IPS-18a (cell line): Measurements from ENCODE around the gene SIPA1L3.

Source experiments
- H3K27ac ChIP-seq: one replicate; pipeline ENCODE4 v1.5.1; 2013; ENCODE audit warnings: low read length
- H3K27me3 ChIP-seq: one replicate; pipeline ENCODE4 v1.6.1; 2013; ENCODE audit warnings: mild to moderate bottlenecking, low read length; ENCODE audit not compliant: control insufficient read depth, insufficient read depth
- H3K36me3 ChIP-seq: one replicate; pipeline ENCODE4 v1.6.1; 2013; ENCODE audit warnings: low read depth, low read length; ENCODE audit not compliant: control insufficient read depth
- H3K4me1 ChIP-seq: one replicate; pipeline ENCODE4 v1.6.1; 2013; ENCODE audit warnings: low read depth, low read length; ENCODE audit not compliant: control insufficient read depth
- H3K4me3 ChIP-seq: one replicate; pipeline ENCODE4 v1.5.1; 2013; ENCODE audit warnings: low read length
- H3K9ac ChIP-seq: one replicate; pipeline ENCODE4 v1.6.1; 2013; ENCODE audit warnings: mild to moderate bottlenecking, low read length, moderate library complexity
- H3K9me3 ChIP-seq: one replicate; pipeline ENCODE4 v1.6.1; 2013; ENCODE audit warnings: low read depth, low read length; ENCODE audit not compliant: control insufficient read depth

The SIPA1L3 gene

DNA sequence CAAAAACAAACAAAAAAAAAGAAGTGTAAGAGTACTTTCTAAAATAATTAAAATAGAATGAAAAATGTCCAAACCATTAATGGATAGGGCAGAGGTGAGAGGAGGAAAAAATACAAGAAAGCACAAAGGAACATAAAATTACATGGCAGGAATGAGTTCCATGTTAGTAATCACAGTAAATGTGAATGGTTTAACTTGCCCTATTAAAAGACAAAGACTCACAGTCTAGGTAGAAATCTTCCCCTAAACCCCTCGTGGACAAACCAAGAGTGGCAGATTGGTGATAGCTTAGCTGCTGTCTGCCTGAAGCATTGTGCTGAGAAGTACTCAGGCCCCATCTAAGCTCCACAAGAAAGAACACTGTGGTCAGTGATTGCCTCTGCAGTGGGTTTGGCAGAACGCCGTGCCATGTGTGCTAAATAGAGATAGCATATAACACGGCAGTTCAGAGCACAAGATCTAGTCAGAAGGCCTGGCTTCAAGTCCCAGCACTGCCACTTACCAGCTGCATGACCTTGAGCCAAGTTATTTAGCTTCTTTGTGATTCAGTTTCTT is 213.5 kb downstream of the SIPA1L3 start:
- H3K9ac ChIP-seq = no peak overlapping the region
- H3K27me3 ChIP-seq = no peaks in the 10 kb centered on the region
- H3K9me3 ChIP-seq = no peaks in the 10 kb centered on the region
- no peaks in the 10 kb centered on the region for H3K4me1 ChIP-seq
- H3K27ac ChIP-seq = no peak overlapping the region
- peaks cover 20% of the 10 kb centered on the region for H3K36me3 ChIP-seq
- H3K4me3 ChIP-seq = no peak overlapping the region

- Histone ChIP-seq H3K4me1 (no peaks in the 10 kb centered on the region), H3K27me3 (no peaks in the 10 kb centered on the region), H3K9ac (no peak overlapping the region), H3K36me3 (peaks cover 17% of the 10 kb centered on the region), H3K27ac (no peak overlapping the region), H3K9me3 (no peaks in the 10 kb centered on the region), H3K4me3 (no peak overlapping the region)
These were observed 215.5 kb downstream of the SIPA1L3 start for GRCh38 chr19:38122402-38123093.

DNA sequence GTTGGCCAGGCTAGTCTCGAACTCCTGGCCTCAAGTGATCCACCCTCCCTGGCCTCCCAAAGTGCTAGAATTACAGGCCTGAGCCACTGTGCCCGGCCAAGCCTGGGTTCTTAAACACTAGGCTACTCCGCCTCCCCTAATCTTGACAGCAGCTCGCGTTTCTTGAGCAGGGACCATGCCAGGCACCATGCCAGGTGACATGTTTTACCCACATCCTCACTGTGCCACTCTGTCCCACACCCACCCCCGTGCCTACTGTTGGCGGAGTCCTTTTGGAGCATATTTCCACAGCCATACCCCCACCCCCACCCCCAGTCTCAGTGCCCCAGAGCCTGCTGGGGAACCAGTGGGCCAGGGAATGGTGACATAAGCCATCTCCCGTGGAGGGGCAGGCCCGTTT is 218.2 kb downstream of the SIPA1L3 start:
- Histone ChIP-seq H3K9ac (no peak overlapping the region), H3K36me3 (peaks cover 5% of the 10 kb centered on the region), H3K9me3 (no peaks in the 10 kb centered on the region), H3K4me3 (no peak overlapping the region), H3K27ac (no peak overlapping the region), H3K4me1 (no peaks in the 10 kb centered on the region), H3K27me3 (no peaks in the 10 kb centered on the region)

DNA sequence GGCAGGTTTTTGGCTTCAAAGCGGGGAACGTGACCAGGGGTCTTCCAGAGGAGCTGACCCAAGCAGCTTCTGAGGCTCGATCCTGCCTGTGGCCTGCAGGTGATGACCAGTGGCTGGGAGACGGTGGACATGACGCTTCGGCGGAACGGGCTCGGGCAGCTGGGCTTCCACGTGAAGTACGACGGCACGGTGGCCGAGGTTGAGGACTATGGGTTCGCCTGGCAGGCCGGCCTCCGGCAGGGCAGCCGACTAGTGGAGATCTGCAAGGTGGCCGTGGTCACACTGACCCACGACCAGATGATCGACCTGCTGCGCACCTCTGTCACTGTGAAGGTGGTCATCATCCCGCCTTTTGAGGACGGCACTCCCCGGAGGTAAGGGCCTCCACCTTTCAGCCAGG is 223.4 kb downstream of the SIPA1L3 start:
- Histone ChIP-seq H3K4me1 (no peaks in the 10 kb centered on the region), H3K27ac (no peak overlapping the region), H3K9me3 (no peaks in the 10 kb centered on the region), H3K9ac (no peak overlapping the region), H3K27me3 (no peaks in the 10 kb centered on the region), H3K4me3 (no peak overlapping the region), H3K36me3 (no peaks in the 10 kb centered on the region)

- H3K27me3 ChIP-seq = no peaks in the 10 kb centered on the region
- H3K9ac ChIP-seq = no peak overlapping the region
- H3K4me3 ChIP-seq = no peak overlapping the region
- H3K9me3 ChIP-seq = no peaks in the 10 kb centered on the region
- H3K4me1 ChIP-seq = no peaks in the 10 kb centered on the region
- H3K36me3 ChIP-seq = no peaks in the 10 kb centered on the region
- H3K27ac ChIP-seq = no peak overlapping the region
These were observed 225.8 kb downstream of the SIPA1L3 start for GRCh38 chr19:38132781-38133180.

- Histone ChIP-seq H3K36me3 (no peaks in the 10 kb centered on the region), H3K4me1 (no peaks in the 10 kb centered on the region), H3K4me3 (no peak overlapping the region), H3K9ac (no peak overlapping the region), H3K27ac (no peak overlapping the region), H3K27me3 (no peaks in the 10 kb centered on the region), H3K9me3 (no peaks in the 10 kb centered on the region)
These were observed 226.3 kb downstream of the SIPA1L3 start for GRCh38 chr19:38133319-38133718.

GRCh38 chr19:38134540-38135149 is 227.6 kb downstream of the SIPA1L3 start:
- Histone ChIP-seq H3K4me1 (no peaks in the 10 kb centered on the region), H3K36me3 (no peaks in the 10 kb centered on the region), H3K9ac (no peak overlapping the region), H3K27me3 (no peaks in the 10 kb centered on the region), H3K27ac (no peak overlapping the region), H3K9me3 (no peaks in the 10 kb centered on the region), H3K4me3 (no peak overlapping the region)

DNA sequence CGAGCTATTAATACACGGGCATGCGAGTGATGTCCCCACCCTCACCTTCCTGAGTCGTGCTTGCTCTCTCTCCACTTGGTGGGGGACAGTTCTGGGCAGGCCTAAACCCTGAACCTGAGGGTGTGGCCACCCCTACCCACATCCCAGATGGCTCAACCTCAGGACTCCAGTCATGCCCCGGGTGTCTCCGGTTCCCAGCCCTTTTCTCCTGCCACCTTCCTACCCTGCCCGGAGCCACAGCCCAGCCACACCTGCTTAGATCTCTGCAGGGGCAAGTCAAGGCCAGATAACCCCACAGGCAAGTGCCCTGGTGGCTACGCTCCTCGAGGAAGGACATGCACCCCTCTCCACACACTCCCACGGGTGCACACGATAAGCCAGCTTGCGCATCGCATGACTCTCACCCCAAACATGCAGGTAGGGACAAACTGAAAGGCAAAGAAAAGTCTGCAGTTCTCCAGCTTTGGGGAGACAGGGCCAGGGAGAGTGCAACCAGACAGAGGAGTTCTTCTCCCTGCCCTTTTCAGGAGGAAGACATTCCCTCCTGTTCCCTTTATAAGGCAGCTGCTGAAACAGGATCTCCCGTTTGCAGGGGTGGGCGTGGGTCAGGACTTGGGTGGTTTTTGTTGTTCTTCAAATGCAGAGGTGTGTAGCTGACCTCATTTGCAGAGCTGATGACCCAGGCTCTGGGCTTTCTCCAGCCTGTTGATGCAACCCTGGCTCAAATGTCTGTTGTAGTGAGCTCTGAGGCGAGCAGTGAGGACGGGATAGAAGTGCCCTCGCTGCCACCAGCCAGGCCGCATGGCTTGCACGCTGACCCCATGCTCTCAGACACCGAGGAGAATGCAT is 228.4 kb downstream of the SIPA1L3 start:
- Histone ChIP-seq H3K27ac (no peak overlapping the region), H3K4me3 (no peak overlapping the region), H3K9me3 (no peaks in the 10 kb centered on the region), H3K9ac (no peak overlapping the region), H3K4me1 (no peaks in the 10 kb centered on the region), H3K36me3 (no peaks in the 10 kb centered on the region), H3K27me3 (no peaks in the 10 kb centered on the region)

DNA sequence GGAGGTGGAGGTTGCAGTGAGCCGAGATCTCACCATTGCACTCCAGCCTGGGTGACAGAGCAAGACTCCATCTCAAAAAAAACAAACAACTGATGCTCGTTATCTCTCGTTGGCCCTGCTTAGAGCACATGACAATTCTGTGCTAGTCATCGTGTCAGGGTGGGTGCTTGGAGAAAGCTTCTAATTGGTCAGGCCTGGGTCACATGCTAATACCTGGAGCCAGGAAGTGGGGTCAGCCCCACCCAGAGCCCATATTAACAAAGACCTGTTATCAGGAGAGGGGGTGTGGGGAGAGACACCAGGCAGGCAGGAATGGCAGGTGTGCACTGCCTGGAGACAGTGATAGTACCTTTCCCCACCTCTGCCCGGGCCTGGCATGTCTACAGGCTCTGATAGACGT is 232.1 kb downstream of the SIPA1L3 start:
- no peak overlapping the region for H3K27ac ChIP-seq
- no peak overlapping the region for H3K9ac ChIP-seq
- no peak overlapping the region for H3K4me3 ChIP-seq

DNA sequence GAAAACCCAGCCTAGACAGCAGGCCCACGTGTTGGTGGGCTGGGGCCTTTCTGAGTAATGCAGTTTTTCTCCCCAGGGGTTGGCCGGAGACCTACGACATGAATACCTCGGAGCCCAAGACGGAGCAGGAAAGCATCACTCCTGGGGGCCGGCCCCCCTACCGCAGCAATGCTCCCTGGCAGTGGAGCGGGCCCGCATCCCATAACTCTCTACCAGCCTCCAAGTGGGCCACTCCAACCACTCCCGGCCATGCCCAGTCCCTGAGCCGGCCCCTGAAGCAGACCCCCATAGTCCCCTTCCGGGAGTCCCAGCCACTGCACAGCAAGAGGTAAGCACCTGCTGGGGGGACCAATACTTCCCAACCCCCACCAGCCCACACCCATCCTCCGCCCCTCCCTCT is 234.1 kb downstream of the SIPA1L3 start:
- Histone ChIP-seq H3K9me3 (no peaks in the 10 kb centered on the region), H3K27ac (no peak overlapping the region), H3K4me1 (no peaks in the 10 kb centered on the region), H3K36me3 (peaks cover 4% of the 10 kb centered on the region), H3K9ac (no peak overlapping the region), H3K27me3 (no peaks in the 10 kb centered on the region), H3K4me3 (no peak overlapping the region)

More for the DNA sequence above, 232.1 kb downstream of the SIPA1L3 start:
- H3K36me3 ChIP-seq = peaks cover 3% of the 10 kb centered on the region
- no peaks in the 10 kb centered on the region for H3K9me3 ChIP-seq
- no peaks in the 10 kb centered on the region for H3K4me1 ChIP-seq
- no peaks in the 10 kb centered on the region for H3K27me3 ChIP-seq

DNA sequence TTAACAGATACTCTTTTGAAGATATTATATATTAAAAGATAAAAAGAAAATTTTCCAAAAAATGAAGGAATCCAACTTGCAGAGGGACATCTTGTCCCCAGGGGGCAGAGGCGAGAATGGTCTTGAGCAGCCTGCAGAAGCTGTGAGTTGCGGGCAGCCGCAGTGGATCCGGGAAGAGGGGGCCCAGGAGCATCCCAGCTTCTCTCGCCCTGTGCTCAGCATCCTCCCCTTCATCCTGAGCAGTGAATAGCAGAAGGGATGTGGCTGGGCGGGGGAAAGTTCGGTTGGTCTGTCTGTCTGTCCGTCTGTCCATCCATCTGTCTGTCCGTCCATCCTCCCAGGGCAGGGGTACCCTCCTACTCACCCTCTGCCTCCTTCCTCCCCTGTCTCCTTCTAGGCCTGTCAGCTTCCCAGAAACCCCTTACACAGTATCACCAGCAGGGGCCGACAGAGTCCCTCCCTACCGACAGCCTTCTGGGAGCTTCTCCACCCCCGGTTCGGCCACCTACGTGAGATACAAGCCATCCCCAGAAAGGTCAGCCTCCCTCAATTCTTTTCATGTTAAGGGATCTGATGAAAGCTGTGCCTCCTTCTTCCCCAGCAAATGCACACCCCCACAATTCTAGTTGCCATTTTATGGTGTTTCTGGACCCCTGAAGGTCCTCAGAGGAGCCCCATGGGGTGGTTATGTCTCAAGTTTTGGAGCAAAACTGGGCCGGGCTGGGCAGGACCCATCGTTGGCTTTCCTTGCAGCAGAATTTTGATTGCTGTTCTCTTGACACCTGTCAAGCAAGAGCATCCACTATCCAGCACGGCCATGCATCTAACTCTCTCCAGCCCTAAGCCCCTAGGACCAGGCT is 235.4 kb downstream of the SIPA1L3 start:
- Histone ChIP-seq H3K36me3 (peaks cover 4% of the 10 kb centered on the region), H3K9me3 (no peaks in the 10 kb centered on the region), H3K9ac (no peak overlapping the region), H3K4me1 (no peaks in the 10 kb centered on the region), H3K4me3 (no peak overlapping the region), H3K27ac (no peak overlapping the region), H3K27me3 (no peaks in the 10 kb centered on the region)
